Subcutaneous adipose tissue (tissue), 4 donors: Measurements from ENCODE around the gene REXO2. TPM values are rescaled to one million over a fixed set of nuclear protein-coding genes. Genes with fewer than 3 reads are reported as not detected.

ENCODE experiments used
- CTCF ChIP-seq: fragments of 450-650 bp; IDR thresholded peaks from one replicate; pipeline ENCODE4 v1.5.1; 2016; ENCODE audit warnings: low read depth, mild to moderate bottlenecking, control low read depth, antibody characterized with exemption, moderate library complexity
- total RNA-seq, 4 donors: library from RNA; depleted of rRNA; stranded (reverse); fragments of >200 nt; gene quantifications; one replicate each; pipeline ENCODE4 v1.1.0, GENCODE V29; 2016

The REXO2 gene
- total RNA-seq, 4 donors from 2014 or later = 74.2 to 180 (median 92.0) TPM

GRCh38 chr11:114399490-114400215 lies 39.6 kb upstream of the REXO2 start:
- TF ChIP-seq CTCF = no peak

GRCh38 chr11:114400216-114400914 lies 38.9 kb upstream of the REXO2 start, which contains the start of the genes C11orf71 and RBM7:
Gene C11orf71 (minus strand): TSS chr11:114400511. CDS start chr11:114400331, 180 bp downstream.
Gene RBM7 (plus strand): TSS chr11:114400666. CDS start chr11:114400672, 6 bp downstream.
- TF ChIP-seq CTCF = no peak

GRCh38 chr11:114400915-114401223 lies 38.4 kb upstream of the REXO2 start:
- TF ChIP-seq CTCF = no peak

GRCh38 chr11:114401311-114401710 lies 38.0 kb upstream of the REXO2 start:
- no peak for TF ChIP-seq CTCF

GRCh38 chr11:114412946-114413345 lies 26.3 kb upstream of the REXO2 start:
- TF ChIP-seq CTCF = no peak

- no peak for TF ChIP-seq CTCF
Measured at GRCh38 chr11:114413958-114414357, 25.3 kb upstream of the REXO2 start.

- TF ChIP-seq CTCF = no peak
Measured at GRCh38 chr11:114416441-114416961, 22.8 kb upstream of the REXO2 start.
